Transverse colon (tissue), 4 donors: Measurements from ENCODE around the gene VEGFC.

ENCODE experiments used
- CTCF ChIP-seq, 5 experiments: fragments of 200-600 bp in 3 of 5; fragments of 450-650 bp in 2 of 5; sonication (generic) in 3 of 5; IDR thresholded peaks; 1 replicate in 2 of 5; 2 replicates in 3 of 5; pipeline ENCODE4 v1.5.1; 2016 to 2017; ENCODE audit warnings: antibody characterized with exemption in 5 of 5, inconsistent platforms in 3 of 5, mild to moderate bottlenecking in 2 of 5, moderate library complexity in 1 of 5
- EP300 ChIP-seq: sonication (generic); formaldehyde crosslinking; IDR thresholded peaks from one replicate; pipeline ENCODE4 v1.6.1; 2017; ENCODE audit warnings: antibody characterized with exemption, low read depth
- POLR2A ChIP-seq: fragments of 450-650 bp; IDR thresholded peaks from one replicate; pipeline ENCODE4 v1.6.1; 2016; ENCODE audit warnings: antibody characterized with exemption, mild to moderate bottlenecking, moderate library complexity
- POLR2AphosphoS5 ChIP-seq, 3 donors: sonication (generic); formaldehyde crosslinking; IDR thresholded peaks; one replicate each; pipeline ENCODE4 v1.6.1; 2016; ENCODE audit warnings: antibody characterized with exemption in 3 of 3

- no peak for TF ChIP-seq CTCF (IDR thresholded peaks at IDR 0.05)
- TF ChIP-seq EP300 = no peak
- TF ChIP-seq POLR2AphosphoS5 (IDR thresholded peaks at IDR 0.05) = no peak
- no peak for TF ChIP-seq POLR2A
Observed at GRCh38 chr4:176690716-176691115, 102.0 kb downstream of the VEGFC start.
